ENCODE results near the gene PDPN.
"Not testable (repeated sequence)": the region's sequence is repeated elsewhere in the genome, so short reads cannot be mapped to it uniquely, and the experiment has no call there.

PDPN gene

GRCh38 chr1:13583595-13583965, at the start of gene PDPN:
Gene PDPN, plus strand, starts transcription at chr1:13583832. Its CDS starts 202 bp downstream, at chr1:13584034.
- DNase-seq (ENCODE audit: low spot score): no peak

- DNase-seq (ENCODE audit: low spot score): no peak
Observed at GRCh38 chr1:13535227-13535626, 48.4 kb upstream of the PDPN start.

GRCh38 chr1:13536571-13536970, 47.1 kb upstream of the PDPN start:
- no peak for DNase-seq (ENCODE audit: low spot score)

- DNase-seq (ENCODE audit: low spot score): no peak
Observed at GRCh38 chr1:13538832-13539231, 44.8 kb upstream of the PDPN start.

- no peak for DNase-seq (ENCODE audit: low spot score)
Observed at GRCh38 chr1:13539683-13540082, 43.9 kb upstream of the PDPN start.

- no peak for DNase-seq (ENCODE audit: low spot score)
Observed at GRCh38 chr1:13540866-13541265, 42.8 kb upstream of the PDPN start.

GRCh38 chr1:13541435-13542215, 42.0 kb upstream of the PDPN start:
- DNase-seq (ENCODE audit: low spot score): no peak

GRCh38 chr1:13543451-13544220, 40.0 kb upstream of the PDPN start:
- DNase-seq (ENCODE audit: low spot score): no peak

- no peak for DNase-seq (ENCODE audit: low spot score)
Observed at GRCh38 chr1:13544221-13544556, 39.4 kb upstream of the PDPN start.

GRCh38 chr1:13546791-13547190, 36.8 kb upstream of the PDPN start:
- DNase-seq (ENCODE audit: low spot score): no peak

GRCh38 chr1:13548281-13548680, 35.4 kb upstream of the PDPN start:
- DNase-seq (ENCODE audit: low spot score): no peak

GRCh38 chr1:13549021-13549420, 34.6 kb upstream of the PDPN start:
- DNase-seq (ENCODE audit: low spot score): no peak

- no peak for DNase-seq (ENCODE audit: low spot score)
Observed at GRCh38 chr1:13549521-13549920, 34.1 kb upstream of the PDPN start.

GRCh38 chr1:13550663-13551062, 33.0 kb upstream of the PDPN start:
- no peak for DNase-seq (ENCODE audit: low spot score)

- no peak for DNase-seq (ENCODE audit: low spot score)
Observed at GRCh38 chr1:13554798-13555197, 28.8 kb upstream of the PDPN start.

- DNase-seq (ENCODE audit: low spot score): no peak
Observed at GRCh38 chr1:13556224-13556764, 27.3 kb upstream of the PDPN start.

GRCh38 chr1:13560541-13560940, 23.1 kb upstream of the PDPN start:
- no peak for DNase-seq (ENCODE audit: low spot score)

GRCh38 chr1:13562981-13563380, 20.7 kb upstream of the PDPN start:
- not testable (repeated sequence) for DNase-seq (ENCODE audit: low spot score)

- DNase-seq (ENCODE audit: low spot score): no peak
Observed at GRCh38 chr1:13564073-13564472, 19.6 kb upstream of the PDPN start.

GRCh38 chr1:13570435-13570834, 13.2 kb upstream of the PDPN start:
- not testable (repeated sequence) for DNase-seq (ENCODE audit: low spot score)

GRCh38 chr1:13570924-13571323, 12.7 kb upstream of the PDPN start:
- no peak for DNase-seq (ENCODE audit: low spot score)

GRCh38 chr1:13573586-13573985, 10.0 kb upstream of the PDPN start:
- DNase-seq (ENCODE audit: low spot score): no peak

- no peak for DNase-seq (ENCODE audit: low spot score)
Observed at GRCh38 chr1:13576926-13577325, 6.7 kb upstream of the PDPN start.
